IPS-NIHi7 (cell line): ENCODE data around the gene KCNAB3.
A peak's percentile ranks its signal among the peaks of the same experiment; 100 is the strongest.
"Not testable (repeated sequence)": the region's sequence is repeated elsewhere in the genome, so short reads cannot be mapped to it uniquely, and the experiment has no call there.

ENCODE experiments used
- DNase-seq: peaks from one replicate; pipeline ENCODE4 v3.0.0; 2012; ENCODE audit warnings: mixed read lengths; ENCODE audit errors: extremely low spot score

KCNAB3 gene

DNA sequence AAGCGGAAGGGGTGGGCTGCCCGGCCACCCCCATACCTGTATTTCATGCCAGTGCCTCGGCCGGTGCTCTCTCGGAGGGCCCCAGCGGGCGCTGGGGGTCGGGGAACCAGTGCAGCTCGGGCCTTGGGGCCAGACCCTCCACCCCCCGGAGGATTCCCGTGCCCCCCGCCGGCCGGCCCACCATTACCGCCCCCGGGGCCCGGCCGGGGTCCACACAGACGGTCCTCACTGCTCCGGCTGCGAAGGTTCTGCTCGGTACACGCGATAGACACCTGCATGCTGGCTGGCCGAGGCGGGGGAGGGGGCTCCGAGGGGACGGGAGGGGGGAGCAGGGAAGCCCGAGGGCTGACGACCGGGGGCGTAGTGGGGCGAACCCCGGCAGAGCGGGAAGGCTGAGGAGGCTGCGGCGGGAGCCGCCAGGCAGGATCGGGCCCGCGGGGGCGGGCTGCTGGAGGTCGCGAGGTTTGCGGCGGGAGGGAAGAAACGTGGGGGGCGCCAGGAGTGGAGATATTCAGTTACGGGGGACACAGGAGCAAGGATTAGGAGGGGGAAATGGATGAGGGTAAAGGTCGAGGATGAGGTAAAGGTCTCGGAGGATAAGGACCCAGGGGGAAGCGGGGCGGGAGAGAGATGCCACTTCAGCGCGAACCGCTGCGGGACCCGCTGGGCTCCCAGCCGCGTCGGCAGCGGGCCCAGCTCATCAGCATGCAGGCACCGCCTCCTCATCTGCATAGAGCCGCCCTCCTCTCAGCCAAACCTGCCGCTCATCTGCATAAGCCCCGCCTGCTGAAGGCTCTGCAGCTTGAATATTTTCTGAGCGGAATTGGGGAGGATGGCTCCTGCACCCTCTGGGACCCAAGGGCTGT lies at the start of gene KCNAB3:
TSS of gene KCNAB3 (minus strand) at position 699 of the 866 bp plus-strand sequence. CDS start at position 278, 421 bp downstream.
- DNase-seq, result peak; percentile 88

GRCh38 chr17:7977805-7978204 lies 48.1 kb upstream of the KCNAB3 start:
- DNase-seq, result no peak

- no peak for DNase-seq
These were observed 47.4 kb upstream of the KCNAB3 start for GRCh38 chr17:7977039-7977438.

GRCh38 chr17:7974638-7975131 lies 45.0 kb upstream of the KCNAB3 start:
- no peak for DNase-seq

- DNase-seq, result no peak
These were observed 42.6 kb upstream of the KCNAB3 start for GRCh38 chr17:7972131-7972785.

GRCh38 chr17:7971651-7972050 lies 42.0 kb upstream of the KCNAB3 start:
- no peak for DNase-seq

DNA sequence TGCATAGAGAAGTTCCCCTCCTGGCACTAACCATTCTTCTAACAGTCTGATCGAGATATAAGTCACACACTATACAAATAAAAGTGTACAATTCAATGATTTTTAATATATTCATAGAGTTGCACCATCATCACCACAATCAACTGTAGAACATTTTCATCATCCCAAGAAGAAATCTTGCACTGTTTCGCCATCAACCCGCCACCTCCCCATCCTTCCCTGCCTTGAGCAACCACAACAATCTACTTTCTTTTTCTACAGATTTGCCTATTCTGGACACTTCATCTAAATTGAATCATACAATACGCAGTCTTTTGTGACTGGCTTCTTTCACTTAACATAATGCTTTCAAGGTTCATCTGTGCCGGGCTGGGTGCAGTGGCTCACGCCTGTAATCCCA lies 39.8 kb upstream of the KCNAB3 start:
- no peak for DNase-seq

GRCh38 chr17:7967751-7968150 lies 38.1 kb upstream of the KCNAB3 start:
- no peak for DNase-seq

GRCh38 chr17:7961421-7961820 lies 31.8 kb upstream of the KCNAB3 start:
- DNase-seq, result no peak

GRCh38 chr17:7959503-7960253 lies 30.0 kb upstream of the KCNAB3 start:
- DNase-seq, result no peak

DNA sequence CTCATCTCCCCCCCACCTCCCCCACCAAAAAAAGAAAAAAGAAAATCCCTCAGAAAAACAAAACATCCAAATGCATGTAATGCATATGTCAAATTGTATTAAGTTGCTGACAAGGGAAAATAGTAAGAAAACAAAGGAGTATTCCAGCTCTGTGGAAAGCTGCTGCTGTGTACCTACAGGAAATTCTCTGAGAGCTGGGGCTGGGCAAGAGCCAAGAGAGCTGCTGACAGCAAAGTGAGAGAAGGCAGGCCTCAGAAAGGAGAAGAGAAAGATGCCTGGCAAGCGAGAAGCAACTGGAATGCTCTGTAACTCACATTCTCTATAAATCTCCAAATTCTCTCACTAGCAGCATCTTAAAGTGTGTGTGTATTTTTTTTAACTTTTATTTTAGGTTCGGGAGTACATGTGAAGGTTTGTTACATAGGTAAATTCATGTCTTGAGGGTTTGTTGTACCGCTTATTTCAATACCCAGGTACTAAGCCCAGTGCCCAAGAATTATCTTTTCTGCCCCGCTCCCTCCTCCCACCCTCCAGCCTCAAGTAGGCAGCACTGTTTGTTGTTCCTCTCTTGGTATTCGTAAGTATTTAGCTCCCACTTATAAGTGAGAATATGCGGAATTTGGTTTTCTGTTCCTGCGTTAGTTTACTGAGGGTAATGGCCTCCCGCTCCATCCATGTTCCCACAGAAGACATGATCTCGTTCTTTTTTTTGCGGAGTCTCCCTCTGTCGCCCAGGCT lies 26.7 kb upstream of the KCNAB3 start:
- no peak for DNase-seq

DNA sequence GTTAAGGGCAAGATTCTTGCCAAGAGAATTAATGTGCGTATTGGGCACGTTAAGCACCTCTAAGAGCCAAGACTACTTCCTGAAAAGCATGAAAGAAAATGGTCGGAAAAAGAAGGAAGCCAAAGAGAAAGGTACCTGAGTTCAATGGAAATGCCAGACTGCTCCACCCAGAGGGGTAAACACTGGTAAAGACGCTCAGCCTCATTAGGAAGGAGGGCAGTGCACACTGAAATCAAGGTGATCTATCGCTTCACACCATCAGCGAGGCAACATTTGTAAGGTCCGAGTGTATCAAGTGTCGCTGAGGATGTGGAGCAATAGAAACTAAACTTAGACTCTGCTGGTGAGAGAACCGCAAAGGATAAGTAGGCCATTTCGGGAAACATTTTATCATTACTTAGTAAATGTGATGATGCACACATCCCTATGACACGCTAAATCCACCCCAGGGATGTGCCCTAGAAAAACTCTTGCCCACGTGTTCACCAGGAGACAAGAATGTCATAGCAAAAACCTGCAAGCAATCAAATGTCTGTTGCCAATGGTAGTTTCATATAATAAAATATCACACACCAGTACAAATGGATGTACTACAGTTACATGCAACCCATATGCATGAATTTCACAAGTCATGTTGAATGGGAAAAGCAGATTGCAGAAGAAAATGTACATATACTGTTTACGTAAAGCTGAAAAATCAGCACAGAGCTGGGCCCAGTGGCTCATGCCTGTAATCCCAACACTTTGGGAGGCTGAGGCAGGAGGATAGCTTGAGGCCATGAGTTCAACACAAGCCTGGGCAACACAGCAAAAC lies 26.0 kb upstream of the KCNAB3 start:
- no peak for DNase-seq

DNA sequence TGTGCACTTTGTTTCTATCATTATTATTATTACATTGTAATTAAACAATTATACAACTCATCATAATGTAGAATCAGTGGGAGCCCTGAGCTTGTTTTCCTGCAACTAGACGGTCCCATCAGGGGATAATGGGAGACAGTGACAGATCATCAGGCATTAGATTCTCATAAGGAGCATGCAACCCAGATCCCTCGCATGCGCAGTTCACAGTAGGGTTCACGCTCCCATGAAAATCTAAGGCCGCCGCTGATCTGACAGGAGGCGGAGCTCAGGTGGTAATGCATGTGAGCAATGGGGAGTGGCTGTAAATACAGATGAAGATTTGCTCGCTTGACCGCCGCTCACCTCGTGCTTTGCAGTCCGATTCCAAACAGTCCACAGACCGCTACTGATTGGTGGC lies 23.6 kb upstream of the KCNAB3 start:
- not testable (repeated sequence) for DNase-seq

GRCh38 chr17:7951143-7951792 lies 21.6 kb upstream of the KCNAB3 start:
- no peak for DNase-seq

DNA sequence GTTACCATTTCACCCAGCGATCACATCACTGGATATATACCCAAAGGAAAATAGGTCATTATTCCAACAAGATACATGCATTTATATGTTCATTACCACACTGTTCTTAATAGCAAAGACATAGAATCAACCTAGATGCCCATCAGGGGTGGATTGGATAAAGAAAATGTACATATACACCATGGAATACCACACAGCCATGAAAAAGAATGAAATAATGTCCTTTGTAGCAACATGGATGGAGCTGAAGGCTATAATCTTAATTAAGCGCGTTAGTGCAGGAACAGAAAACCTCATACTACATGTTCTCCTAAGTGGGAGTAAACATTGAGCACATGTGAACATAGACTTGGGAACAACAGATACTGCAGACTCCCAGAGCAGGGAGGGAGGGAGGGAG lies 20.9 kb upstream of the KCNAB3 start:
- DNase-seq, result no peak

- no peak for DNase-seq
These were observed 18.0 kb upstream of the KCNAB3 start for GRCh38 chr17:7947651-7948050.

DNA sequence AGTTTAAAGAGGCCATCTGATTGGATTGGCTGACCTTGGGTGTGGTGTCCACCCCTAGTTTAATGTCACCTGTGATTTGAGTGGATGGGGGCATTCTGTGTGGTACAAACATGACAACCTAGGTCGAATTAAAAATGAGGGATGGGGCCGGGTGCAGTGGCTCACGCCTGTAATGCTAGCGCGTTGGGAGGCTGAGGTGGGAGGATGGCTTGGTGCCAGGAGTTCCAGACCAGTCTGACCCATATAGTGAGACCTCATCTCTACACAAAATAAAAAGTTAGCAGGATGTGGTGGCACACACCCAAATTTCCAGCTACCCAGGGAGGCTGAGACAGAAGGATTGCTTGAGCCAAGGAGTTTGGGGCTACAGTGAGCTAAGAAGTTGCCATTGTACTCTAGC lies 16.8 kb upstream of the KCNAB3 start:
- DNase-seq, result no peak

DNA sequence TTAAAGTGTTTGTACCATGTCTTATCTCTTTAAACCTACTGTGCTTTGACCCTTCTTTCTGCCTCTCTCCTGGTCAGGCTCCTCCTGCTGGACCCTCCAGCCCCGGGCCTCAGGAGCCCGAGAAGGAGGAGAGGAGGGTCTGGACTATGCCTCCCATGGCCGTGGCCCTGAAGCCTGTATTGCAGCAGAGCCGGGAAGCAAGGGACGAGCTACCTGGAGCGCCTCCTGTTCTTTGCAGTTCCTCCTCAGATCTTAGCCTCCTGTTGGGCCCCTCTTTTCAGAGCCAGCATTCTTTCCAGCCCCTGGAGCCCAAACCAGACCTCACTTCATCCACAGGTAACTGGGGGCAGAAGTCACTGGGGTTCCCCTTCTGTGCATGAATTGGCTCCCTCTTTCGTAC lies 16.0 kb upstream of the KCNAB3 start:
- DNase-seq, result no peak

GRCh38 chr17:7944326-7944725 lies 14.7 kb upstream of the KCNAB3 start:
- no peak for DNase-seq

- DNase-seq, result no peak
These were observed 13.6 kb upstream of the KCNAB3 start for GRCh38 chr17:7943291-7943690.
